ENCODE data around the gene MMRN2.

DNA sequence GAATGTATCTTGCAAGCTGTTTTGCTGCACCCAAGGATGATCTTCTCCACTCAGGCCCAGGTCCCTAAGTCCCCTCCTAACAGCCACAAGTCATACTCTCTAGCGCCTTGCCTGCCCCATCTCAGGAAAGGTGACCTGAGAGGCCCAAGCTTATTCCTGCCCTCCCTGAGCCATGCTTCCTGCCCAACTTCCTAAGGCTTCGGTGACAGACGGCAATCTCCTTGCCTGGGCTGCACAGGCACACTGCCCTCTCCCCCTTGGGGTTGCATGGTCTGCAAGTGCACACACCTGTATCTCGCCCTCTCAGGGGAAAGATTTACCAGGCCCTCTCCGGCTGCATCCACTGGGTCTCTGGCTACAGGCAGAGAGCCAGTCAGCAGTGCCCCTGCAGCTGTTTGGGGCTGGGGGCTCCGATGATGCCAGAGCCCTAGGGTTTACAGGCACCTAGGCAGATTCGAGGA, 10.1 kb upstream of the MMRN2 start:
- TF ChIP-seq, protein P1, sequence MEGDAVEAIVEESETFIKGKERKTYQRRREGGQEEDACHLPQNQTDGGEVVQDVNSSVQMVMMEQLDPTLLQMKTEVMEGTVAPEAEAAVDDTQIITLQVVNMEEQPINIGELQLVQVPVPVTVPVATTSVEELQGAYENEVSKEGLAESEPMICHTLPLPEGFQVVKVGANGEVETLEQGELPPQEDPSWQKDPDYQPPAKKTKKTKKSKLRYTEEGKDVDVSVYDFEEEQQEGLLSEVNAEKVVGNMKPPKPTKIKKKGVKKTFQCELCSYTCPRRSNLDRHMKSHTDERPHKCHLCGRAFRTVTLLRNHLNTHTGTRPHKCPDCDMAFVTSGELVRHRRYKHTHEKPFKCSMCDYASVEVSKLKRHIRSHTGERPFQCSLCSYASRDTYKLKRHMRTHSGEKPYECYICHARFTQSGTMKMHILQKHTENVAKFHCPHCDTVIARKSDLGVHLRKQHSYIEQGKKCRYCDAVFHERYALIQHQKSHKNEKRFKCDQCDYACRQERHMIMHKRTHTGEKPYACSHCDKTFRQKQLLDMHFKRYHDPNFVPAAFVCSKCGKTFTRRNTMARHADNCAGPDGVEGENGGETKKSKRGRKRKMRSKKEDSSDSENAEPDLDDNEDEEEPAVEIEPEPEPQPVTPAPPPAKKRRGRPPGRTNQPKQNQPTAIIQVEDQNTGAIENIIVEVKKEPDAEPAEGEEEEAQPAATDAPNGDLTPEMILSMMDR (conservative IDR thresholded peaks at IDR 0.05; ENCODE audit: low read depth, low read length), result no peak
- TF ChIP-seq EZH2 (IDR thresholded peaks at IDR 0.05; ENCODE audit: borderline replicate concordance, low read depth, low read length, poor library complexity, severe bottlenecking), result no peak
